ENCODE results near the gene PEX5L.
"Not testable (repeated sequence)": the region's sequence is repeated elsewhere in the genome, so short reads cannot be mapped to it uniquely, and the experiment has no call there.

PEX5L gene

DNA sequence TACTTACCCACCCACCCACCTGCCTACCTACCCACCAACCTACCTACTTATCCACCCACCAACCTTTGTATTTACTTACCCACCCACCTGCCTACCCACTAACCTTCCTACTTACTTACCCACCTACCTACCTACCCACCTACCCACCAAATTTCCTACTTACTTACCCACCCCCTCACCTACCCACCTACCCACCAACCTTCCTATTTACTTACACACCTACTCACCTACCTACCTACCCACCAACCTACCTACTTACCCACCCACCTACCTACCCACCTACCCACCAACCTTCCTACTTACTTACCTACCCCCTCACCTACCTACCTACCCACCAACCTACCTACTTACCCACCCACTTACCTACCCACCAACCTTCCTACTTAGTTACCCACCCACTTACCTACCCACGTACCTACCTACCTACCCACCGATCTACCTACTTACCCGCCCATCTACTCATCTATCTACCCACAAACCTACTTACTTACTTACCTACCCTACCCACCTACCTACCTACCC is 204.3 kb downstream of the PEX5L start:
- no peak for DNase-seq (ENCODE audit: low read depth)

DNA sequence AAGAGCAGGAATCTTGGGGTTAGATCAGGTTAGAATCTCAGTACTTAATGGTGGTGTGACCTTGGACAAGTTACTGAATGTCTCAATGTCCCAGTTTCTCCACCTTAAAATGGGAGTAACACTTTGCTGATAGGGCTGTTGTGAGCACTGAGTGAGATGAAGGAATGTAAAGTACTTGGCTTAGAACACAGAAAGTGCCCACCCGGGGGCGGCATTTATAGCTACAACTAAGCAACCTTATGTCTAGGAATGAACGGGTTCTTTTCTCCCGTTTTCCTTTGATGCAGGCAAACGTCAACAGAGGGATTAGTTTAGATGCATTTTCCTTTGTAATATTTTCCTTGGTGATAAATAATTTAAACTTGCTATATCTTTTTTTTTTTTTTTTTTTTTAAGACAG is 207.3 kb downstream of the PEX5L start:
- DNase-seq (ENCODE audit: low read depth) = no peak

DNA sequence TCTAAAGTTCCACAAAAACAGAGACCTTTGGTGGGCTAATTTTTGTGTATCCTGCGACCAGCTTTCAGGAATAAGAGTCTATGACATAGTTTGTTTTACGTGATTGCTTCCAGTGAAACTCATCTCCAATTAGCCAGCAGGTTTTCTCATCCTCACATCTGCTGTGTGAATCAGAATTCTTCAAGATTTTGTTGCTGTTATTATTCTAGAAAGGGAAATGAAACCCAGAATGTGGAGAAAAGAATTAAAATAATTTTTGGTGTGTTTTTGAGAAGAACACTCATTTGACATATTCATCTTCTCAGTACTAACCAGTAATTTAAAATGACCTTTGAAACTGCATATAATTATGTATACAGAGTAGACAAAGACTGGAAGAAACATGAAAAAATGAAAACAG is 208.0 kb downstream of the PEX5L start:
- no peak for DNase-seq (ENCODE audit: low read depth)

DNA sequence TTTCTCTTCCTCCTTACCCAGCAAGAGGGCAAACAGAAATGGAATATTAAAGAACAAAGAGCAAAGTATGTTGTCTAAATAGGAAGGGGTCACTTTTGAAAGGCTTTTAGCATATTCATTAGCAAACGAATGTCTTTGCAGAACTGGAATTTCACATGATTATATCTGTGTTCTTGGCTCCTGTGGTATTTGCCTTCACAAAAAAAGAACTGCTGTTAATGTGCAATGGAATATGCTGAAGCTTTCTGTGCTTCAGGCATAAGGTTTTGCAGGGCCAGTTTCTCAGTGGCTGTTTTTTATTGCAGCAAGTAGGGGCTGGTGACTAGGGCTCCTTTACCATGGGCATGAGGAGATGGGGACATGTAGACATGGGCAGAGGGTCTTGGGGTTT is 210.5 kb downstream of the PEX5L start:
- no peak for DNase-seq (ENCODE audit: low read depth)

DNA sequence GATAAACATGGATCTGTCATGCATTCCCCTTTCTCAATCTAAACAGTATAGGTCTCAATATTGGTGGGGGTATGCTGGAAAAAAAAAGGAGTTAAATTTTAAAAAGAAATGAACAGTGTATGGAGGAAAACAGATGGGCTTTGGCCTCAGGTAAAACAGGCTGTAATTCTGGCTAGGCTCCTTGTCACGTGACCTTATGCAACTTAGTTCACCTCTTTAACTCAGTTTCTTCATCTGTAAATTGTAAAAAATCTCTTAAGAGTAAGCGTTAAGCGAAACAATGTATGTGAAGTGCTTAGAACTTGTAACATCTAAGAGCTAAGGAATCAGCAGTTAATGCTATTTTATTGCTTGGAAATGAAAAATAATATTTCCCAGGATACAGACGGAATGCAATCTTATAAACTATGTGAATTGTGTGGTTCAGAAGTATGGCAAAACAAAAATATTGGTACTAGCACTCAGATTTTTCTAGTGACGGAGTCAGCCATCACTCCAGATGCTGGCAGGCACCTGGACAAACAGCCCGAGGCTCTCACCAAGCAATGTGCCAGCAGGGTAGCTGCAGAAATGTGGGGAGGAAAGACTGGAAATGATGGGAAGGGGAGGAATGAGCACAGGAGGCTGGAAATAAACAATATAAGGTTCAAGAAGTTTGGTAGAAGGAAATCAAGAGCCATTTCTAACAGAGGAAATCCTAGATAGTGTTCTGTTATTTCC is 211.1 kb downstream of the PEX5L start:
- no peak for DNase-seq (ENCODE audit: low read depth)

DNA sequence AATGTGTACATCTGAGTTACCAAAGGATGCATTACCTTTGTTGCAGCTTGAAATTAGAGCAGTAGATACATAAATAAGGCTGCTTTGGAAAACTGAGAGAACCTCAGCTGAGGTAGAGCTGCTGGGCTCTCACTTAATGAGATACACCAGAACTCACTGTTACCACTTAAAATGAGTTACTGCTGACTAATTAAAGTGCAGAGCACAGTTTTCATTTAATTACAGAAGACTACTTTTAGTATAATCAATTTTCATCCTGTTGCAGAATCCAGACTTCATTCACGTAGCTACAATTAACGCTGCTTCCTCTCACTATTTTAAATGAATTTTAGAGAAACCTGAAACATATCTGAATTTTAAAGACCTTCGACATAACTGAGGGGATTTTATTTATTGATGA is 214.4 kb downstream of the PEX5L start:
- DNase-seq (ENCODE audit: low read depth) = no peak

DNA sequence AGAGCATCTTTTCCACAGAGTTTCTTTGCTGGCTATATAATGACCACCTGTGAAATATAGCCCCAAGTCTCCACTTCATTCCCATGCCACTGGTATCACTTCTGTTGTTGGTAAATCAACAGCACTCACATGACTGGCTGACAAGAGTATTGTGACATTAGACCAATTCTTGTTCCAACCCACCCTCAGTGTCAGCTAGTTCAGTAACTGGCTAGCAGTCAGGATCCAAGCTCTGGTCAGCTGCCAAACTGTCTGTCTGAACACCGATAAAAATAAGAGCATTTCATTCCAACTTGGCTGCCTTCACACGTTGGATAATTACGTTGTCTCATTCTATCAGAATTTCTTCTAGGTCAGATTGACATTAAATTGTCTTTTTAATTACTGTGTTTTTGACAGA is 217.4 kb downstream of the PEX5L start:
- no peak for DNase-seq (ENCODE audit: low read depth)

DNA sequence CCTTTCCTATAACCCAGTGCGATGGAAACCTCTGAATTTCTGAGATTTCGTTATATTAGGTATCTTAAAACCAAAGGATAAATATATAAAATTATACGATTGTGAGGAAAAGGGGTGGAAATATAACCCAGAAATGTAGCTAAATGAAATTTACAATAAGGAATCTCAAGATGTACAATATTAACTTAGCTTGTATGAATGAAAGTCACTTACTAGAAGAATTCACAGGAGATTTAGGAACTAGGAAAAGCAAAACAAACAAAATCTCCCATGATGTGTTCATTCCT is 224.7 kb downstream of the PEX5L start:
- DNase-seq (ENCODE audit: low read depth) = no peak

DNA sequence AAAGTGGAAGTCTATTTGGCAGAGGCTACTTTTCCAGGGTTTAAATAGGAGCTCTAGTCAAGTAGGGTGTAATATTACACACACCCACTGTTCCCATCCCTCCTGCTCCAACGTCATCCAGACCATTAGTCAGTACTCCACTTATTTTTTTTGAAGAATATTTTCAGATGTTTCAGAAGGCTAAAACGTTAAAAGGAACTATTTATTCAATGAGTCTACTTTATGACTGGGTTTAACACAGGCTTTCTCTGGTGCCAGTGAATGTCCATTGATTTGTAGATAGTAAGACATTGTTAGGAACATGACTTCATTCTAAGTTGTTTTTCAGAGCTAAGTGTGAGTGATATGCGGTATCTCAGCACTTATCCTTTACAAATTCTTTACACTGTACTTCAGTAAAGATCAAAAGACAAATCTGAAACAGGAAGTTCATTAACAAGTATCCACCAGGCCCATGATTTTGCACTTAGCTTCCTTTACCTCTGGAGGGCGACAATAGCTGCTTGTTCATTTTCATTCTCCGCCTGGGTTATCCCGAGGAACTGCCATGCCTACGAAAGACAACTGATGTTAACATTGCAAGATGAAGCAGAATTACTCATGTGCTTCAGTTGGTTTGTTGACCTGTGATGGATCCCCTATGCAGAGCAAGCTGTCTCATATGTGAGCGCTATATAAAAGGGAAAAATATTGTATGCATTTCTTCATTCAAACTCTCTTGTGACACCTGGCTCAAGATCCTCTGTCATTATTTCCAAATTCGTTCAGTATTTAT is 225.2 kb downstream of the PEX5L start:
- peak; percentile 74 for DNase-seq (ENCODE audit: low read depth)

DNA sequence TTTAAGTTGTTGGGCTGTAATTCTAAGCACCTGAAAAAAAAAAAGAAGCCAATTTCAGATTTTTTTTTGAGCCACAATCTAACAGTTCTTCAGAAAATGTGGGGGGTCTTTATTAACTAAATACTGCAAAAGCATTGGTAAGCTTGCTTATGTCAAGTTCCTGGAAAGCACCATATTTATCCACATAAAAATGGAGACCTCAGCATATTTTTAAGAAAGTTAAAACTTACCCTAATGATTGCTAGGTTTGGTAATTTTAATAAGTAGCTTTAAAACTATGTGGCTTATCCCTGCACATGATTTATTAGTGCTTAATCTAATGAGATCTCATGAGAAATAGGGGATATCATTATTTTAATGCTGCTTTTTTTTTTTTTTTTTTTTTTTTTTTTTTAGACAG is 227.1 kb downstream of the PEX5L start:
- no peak for DNase-seq (ENCODE audit: low read depth)

DNA sequence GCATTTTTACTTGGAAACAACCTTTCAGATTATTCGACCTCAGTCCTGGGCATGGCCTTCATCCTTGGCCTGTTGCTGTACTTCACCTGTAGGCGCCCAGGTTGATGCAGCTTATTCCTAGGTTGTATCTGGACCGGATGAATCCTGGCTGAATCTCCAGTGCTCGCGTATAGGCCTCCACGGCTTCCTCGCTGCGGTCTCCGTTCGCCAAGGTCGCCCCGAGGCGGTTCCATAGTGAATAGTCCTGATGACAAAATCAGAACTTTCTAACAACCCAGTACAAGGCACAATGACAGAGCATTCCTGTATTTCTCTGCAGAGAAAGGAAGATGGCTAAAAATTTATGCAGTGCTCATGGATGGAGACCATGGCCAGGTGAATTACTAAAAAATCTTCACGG is 229.1 kb downstream of the PEX5L start:
- DNase-seq (ENCODE audit: low read depth) = no peak

DNA sequence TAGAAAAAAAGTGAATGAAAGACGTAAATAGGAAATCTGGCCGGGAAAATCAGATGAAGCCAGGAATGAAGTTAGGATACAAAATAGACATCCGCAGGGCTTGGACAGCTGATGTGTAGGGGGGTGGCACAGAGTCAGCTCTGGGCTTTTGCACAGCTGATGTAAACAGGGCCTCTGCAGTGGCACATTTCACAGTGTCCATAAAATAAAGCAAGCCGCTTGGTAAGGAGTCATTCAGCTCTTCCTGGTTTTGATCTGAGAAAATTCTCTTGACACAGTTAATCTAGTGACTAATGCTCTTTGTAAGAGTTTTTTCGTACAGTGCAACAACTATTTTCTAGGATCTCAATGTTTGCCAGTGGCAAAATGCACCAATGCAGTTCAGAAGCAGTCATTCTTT is 230.6 kb downstream of the PEX5L start:
- peak; percentile 35 for DNase-seq (ENCODE audit: low read depth)

DNA sequence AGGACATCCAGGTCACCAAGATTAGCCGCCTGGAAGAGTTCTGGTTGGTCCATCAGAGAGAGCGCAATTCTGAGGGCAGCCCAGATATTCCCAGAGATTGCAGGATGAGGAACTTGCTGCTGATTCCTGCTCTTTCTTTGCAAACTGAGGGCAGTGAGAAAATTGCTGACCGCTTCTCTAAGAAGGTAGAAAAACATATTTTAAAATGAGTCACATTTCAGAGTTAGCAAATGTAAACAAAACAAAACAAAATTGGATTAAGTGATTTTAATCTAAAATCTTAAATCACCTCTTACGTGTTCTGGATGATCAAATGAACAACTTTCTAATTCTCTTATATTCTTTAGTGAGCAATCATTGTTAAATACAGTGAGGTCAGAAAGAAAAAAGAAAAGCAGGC is 234.9 kb downstream of the PEX5L start:
- no peak for DNase-seq (ENCODE audit: low read depth)

DNA sequence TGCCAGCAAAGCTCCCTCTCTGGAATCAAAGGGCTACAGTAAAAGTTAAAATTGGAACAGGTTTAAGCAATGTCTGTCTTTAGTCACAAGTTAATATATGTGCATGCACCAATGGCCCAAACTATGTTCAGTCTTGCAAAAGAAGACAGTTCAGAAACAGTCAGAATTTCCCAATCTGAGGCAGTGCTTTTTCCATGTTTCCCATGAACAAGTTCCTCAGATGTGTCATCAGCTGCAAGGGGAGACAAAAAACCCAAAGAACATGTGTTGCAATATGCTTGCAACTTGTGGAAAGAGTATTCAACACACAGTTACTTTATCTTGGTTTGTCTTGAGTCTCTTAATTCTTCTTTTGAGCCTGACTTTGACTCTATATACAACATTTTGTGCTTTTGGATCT is 235.5 kb downstream of the PEX5L start:
- peak; percentile 98 for DNase-seq (ENCODE audit: low read depth)

DNA sequence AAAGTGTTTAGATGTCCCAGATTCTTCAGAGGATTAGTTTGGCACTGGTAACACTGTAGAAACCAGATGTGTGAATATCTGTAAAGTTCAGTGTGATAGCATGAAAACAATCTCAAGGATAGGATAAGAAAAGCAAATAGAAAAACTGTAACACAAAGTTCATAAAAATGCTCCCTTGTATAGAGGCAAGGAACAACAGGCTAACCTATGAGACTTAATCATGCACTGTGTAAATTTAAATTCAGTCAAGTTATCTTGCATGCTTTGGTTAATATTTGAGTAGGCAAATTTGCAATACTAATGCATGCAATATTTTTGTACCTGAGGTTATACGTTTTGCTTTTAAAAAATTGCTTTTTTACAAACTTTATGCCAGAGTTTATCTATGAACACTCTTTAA is 239.5 kb downstream of the PEX5L start:
- DNase-seq (ENCODE audit: low read depth) = no peak

DNA sequence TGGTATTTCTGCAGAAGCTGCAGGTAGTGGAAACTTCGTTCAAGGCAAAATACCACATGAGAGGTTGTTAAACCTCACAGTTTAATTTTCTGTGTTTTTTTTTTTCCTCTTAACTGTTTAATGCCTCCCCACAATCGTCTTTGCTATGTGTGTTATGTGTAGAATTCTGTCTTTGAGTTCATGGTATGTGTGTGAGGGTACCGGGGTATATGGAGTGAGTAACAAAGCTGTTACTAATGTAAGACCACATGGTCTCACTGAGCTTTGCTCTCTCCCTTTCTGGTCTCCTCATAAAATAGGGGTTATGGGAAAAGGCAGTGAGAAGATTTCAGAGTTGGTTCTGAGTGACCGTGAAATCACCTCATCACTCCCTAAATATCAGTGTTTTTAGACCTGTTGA is 240.3 kb downstream of the PEX5L start:
- DNase-seq (ENCODE audit: low read depth) = no peak

DNA sequence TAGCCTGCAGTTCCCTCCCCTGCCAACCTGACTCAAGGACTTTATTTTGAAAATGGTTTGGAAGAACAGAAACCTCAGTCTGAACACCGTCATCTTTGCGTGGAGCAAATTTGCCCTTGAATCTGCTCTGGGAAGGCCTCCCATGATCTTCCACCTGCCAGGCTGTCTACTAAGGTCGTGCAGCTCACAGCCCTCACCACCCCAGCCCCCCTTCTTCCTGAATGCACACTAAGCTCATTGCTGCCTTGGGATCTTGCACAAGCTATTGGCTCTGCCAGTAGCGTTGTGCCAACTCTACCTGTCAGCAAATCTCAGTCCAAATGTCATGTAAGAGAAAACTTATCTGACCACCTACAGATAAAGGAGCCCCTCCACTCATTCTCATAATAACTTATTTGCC is 242.4 kb downstream of the PEX5L start:
- no peak for DNase-seq (ENCODE audit: low read depth)

DNA sequence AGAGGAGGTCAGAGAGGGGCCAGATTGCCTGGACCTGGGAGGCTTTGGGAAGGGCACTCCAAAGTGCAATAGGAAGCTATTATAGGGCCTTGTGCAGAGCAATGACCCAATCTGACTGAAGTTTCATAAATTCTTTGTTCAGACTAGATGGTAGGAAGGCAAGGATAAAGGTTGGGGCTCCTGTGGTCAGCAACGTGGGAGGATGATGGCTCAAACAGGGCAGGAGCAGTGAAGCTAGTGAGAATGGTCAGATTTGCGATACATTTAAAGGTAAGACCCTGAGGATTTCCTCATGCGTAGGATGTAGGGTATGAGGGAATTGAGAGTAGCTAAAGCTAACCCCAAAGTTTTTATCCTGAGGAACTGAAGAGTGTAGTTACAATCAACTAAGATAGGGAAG is 244.9 kb downstream of the PEX5L start:
- DNase-seq (ENCODE audit: low read depth) = no peak

DNA sequence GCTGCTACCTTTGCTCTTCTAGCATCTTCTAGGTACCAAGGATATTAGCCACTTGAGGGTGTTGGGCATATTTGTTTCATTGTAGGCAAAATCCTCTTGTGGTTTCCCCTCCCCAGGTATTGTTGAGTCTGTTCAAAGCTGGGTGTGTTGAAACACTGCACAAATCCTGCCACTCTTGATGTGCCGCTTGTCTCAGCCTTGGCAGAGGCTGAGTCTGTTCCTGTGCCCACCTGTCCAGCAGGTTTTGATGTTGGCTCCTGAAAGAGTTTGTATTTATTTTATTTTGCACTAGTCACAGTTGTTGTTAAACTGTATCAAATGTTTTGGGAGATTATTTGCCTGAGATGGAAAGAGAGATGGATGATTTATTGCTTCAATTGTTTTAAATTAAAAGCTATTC is 247.7 kb downstream of the PEX5L start:
- no peak for DNase-seq (ENCODE audit: low read depth)

DNA sequence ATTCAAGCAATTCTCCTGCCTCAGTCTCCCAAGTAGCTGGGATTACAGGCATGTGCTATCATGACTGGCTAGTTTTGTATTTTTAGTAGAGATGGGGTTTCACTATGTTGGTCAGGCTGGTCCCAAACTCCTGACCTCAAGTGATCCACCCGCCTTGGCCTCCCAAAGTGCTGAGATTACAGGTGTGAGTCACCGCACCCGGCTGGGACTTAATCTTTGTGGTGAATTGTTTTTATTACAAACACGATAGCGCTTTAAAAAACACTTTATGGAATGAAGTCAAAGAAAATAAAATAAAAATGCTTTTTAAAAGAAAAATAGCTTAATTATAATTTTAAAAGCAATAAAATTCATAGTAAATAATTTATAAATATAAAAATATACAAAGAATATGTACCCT is 253.9 kb downstream of the PEX5L start:
- not testable (repeated sequence) for DNase-seq (ENCODE audit: low read depth)

DNA sequence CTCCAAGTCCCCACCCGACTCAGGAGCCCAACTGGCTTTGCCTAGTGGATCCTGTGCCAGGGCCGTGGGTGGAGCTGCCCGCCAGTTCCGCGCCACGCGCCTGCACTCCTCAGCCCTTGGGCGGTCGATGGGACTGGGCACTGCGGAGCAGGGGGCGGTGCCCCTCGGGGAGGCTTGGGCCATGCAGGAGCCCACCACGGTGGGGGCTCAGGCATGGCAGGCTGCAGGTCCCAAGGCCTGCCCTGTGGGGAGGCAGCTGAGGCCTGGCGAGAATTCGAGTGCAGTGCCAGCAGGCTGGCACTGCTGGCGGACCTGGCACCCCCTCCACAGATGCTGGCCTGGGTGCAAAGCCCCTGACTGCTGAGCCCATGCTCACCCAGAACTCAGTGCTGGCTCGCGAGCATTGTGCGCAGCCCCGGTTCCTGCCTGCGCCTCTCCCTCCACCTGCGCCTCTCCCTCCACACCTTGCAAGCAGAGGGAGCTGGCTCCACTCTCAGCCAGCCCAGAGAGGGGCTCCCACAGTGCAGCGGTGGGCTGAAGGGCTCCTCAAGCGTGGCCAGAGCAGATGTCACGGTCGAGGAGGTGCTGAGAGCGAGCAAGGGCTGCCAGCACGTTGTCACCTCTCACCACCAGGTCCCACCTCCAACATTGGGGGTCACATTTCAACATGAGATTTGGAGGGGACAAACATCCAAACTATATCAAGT is 261.2 kb downstream of the PEX5L start:
- DNase-seq (ENCODE audit: low read depth) = no peak

DNA sequence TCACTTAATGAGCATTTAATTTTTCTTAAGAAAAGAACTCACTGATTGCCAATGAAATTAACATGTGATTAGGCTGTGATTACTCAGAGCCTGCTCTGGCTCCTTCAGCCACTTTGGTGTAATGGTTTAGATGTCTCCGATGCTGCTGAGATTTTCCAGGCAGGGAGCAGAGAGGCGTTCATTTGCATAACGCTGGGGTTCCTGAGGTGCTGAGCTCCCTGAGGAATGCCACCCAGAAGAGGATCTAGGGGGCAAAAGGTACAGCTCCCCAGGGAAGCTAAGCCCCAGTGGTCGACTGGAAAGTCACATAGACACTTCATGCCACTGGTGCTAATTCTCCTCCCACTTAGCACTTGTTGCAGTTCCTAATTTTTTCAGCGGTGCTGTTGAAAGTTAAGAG is 264.4 kb downstream of the PEX5L start:
- no peak for DNase-seq (ENCODE audit: low read depth)

DNA sequence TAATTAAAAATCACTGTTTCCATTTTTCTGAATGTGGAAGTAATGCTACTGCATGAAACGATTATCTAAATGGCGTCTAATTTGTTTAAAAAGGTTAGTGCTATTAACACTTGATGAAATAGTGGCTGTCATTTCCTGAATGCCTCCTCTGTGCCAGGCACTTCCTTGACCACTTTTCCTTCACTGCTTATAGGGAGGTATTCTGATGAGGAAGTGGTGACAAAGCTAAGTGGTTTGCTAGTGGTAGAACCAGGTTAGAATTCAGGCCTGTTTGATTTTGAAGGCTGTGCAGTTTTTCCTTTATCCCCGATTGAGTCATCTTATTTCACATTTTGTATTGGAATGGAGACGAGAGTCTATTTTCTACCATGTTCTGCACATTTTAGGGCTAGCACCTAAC is 264.9 kb downstream of the PEX5L start:
- DNase-seq (ENCODE audit: low read depth) = no peak
